H1 (cell line): ENCODE measurements around the gene TXLNG. TPM values are rescaled to one million over a fixed set of nuclear protein-coding genes. Genes with fewer than 3 reads are reported as not detected.

Experiments
- ASH2L ChIP-seq: fragments of 200-600, 300-600 bp; sonication (generic); IDR thresholded peaks from one replicate; pipeline ENCODE4 v1.7.1; 2017; ENCODE audit warnings: low read length
- CREB1 ChIP-seq: IDR thresholded peaks from 2 replicates; pipeline ENCODE4 v1.6.1; 2012; ENCODE audit warnings: inconsistent platforms
- RAD21 ChIP-seq, 2 experiments: IDR thresholded peaks in 1 of 2; conservative IDR thresholded peaks in 1 of 2; 2 replicates each; pipeline ENCODE4 v1.6.1; 2011; ENCODE audit warnings: low read depth in 2 of 2, low read length in 2 of 2, improper control_type of control experiment in 1 of 2, inconsistent platforms in 1 of 2, mild to moderate bottlenecking in 1 of 2, moderate library complexity in 1 of 2
- TAF1 ChIP-seq: IDR thresholded peaks from 2 replicates; pipeline ENCODE4 v1.6.1; 2011; ENCODE audit warnings: mild to moderate bottlenecking, low read depth, low read length
- TAF7 ChIP-seq: optimal IDR thresholded peaks from 2 replicates; pipeline ENCODE3; 2011; ENCODE audit warnings: low read depth, mild to moderate bottlenecking, inconsistent platforms, low read length, moderate library complexity, borderline replicate concordance
- TBP ChIP-seq: IDR thresholded peaks from 2 replicates; pipeline ENCODE4 v1.6.1; 2011; ENCODE audit warnings: low read depth, low read length, improper control_type of control experiment
- polyA plus RNA-seq, 7 experiments: library from polyadenylated mRNA; depleted of rRNA in 3 of 7; stranded (reverse) in 5 of 7; unstranded in 2 of 7; fragments of >200 nt in 5 of 7; fragments of 200-250 nt in 2 of 7; gene quantifications; 1 replicate in 5 of 7; 2 replicates in 1 of 7; 4 replicates in 1 of 7; pipeline versions ENCODE4 v1.2.1 to v1.2.3, GENCODE V29; 2011 to 2013; ENCODE audit warnings: missing spikeins in 2 of 7, mixed read lengths in 2 of 7
- total RNA-seq: library from RNA; stranded (reverse); fragmentation: NEBNext Ultra II Directional; extraction: Animal tissue kit (Norgen Biotek cat#: 25700); gene quantifications from 2 replicates; pipeline ENCODE4 v1.2.1, GENCODE V29; 2021

Gene TXLNG
- total and polyA plus RNA-seq, 2 of the 8 experiments (the other 6 are each of a cell fraction or from before 2014, with no cell fraction given), result 32.9 to 42.9 TPM

DNA sequence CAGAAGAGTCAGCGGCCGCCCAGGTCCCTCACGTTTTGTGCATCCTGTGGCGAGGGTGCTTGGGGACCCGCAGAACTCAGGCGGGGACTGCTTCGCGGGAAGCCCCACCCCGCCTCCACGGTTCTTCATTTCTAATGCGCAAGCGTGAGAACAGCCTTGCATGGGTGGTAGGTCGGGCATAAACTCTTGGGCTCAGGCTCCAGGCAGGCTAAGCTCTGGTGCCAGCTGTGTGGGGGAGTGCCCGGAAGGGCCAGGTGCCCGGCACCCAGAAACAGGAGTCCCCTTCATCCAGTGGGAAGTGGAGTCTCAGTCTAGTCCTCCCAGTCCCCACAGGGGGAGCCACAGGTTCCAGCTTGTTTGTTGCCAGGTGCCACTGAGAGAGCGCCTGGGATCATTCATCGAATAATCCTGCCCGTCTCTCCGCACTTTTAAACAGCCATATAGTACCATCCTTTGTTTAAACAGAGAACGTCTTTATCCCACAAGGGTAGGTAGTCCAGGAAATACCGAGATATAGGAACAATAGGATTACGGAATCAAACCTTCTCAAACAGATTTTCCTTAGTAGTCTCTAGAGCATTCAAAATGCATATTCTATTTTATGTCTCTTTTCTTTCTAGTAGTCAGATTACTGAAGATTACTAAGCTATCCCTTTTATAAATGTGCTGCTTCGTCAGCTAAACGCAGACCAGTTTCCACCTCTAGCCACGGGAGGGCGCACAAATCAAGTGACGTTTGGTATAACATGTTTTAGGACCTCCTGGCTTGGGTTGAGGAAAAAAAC is 96.6 kb downstream of the TXLNG start (continued):
- TF ChIP-seq TAF1 (0 out of 2 replicates have a peak, but pooled peaks have one; percentile 26), TAF7 (no peak), CREB1 (peak; percentile 72; the same call in 1 of the 2 replicates), RAD21 (IDR thresholded peaks at IDR 0.05 in 1 of 2, conservative IDR thresholded peaks at IDR 0.05 in 1 of 2; ENCODE audit: low read depth in 2 of 2, low read length in 2 of 2) (peak; percentile 57 to 67), ASH2L (no peak), TBP (0 out of 2 replicates have a peak, but pooled peaks have one; percentile 17)
- TF ChIP-seq, all 59 proteins: peak for 8
